Bone marrow (tissue), 2 donors: ENCODE results near the gene CPPED1.

Experiments used
- DNase-seq, 2 donors: peaks; one replicate each; lab custom pipeline; 2025; lab: John Stamatoyannopoulos, UW

The CPPED1 gene

DNA sequence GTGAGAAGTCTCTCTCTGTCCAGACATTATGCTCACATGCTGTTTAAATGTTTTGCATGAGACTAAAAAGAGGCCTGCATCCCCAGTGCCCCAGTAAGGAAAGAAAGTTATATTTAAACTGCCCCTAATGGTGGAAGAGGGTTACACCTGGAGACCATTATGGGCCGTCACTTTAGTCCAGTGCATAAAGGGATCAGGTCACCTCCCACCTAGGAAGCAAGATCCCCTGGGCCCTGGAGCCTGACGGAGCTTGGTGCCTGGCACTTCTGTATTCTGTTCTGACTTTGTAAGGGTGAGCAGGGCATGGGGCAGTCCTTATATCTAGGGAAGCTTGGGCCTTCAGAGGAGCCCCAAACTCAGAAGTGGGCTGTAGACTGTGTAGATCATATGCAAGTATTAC is 67.9 kb downstream of the CPPED1 start:
- no peak for DNase-seq

DNA sequence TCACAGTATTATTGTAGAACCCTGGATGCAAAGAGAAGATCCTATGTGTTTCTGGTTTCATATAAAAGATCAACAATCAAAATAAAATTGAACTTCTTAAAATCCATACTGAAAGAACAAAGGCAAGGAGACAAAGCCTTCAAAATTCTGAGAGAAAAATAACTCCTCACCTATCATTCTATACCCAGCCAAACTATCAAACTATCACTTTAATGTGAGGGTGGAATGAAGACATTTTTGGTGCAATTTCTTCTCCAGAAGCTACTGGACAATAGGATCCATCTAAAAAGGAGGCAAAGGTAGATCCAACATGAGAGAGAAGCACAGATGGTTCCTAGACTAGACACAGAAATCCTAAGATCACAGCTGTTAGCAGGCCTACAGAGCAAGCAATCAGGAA is 71.1 kb downstream of the CPPED1 start:
- DNase-seq: no peak

DNA sequence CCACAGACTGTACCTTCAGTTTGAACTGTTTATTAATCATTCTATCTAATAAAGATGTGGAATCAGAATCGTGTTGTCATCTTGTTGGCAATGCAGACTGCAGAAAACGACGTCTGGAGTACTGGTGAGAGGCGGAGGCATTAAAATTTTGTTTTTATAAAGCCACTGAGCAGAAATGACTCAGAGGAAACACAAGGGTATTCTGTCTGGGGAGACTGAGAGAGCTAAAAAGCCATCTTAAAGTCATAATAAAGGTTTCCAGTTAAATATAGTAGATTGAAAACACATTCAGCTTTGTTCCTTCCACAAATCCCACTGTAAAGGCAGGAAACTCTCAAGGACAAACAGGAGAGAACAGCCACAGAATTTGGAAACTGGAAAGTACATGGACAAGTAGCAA is 74.2 kb downstream of the CPPED1 start:
- no peak for DNase-seq

DNA sequence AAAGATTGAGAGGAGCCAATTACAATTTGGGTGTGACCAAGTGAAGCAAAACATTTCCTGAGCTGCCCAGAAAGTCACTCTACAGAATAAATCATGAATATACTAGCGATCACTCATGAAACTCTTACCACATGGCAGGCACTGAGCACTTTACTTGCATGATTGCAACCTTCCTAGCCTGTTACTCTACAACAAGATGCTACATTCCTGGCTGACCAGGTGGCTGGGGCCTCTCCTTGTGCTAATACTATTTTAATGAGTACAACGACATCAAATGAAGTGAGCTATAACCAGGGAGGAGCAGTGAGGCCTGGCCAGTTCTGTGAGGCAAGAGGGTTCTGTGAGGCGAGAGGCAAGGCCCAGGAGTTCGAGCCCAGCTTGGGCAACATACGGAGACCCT is 75.2 kb downstream of the CPPED1 start:
- DNase-seq: no peak

DNA sequence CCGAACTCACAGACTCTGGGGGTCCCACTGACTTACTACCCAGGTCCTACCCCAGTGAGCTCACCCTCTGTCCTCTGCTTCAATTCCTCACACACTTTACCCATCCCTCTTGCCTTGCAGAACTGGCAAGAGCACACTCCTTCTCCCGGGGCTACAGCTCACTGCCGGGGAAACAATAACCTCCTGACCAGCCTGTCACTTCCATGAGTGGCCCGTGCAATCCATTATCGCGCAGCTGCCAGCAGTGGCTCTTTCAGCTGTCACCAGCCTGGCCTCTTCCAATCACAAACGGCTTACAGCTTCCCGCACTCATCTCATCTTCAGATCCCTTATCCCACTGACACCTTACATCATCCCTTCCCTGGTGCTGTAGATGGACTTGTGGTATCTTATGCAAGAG is 79.5 kb downstream of the CPPED1 start:
- no peak for DNase-seq

DNA sequence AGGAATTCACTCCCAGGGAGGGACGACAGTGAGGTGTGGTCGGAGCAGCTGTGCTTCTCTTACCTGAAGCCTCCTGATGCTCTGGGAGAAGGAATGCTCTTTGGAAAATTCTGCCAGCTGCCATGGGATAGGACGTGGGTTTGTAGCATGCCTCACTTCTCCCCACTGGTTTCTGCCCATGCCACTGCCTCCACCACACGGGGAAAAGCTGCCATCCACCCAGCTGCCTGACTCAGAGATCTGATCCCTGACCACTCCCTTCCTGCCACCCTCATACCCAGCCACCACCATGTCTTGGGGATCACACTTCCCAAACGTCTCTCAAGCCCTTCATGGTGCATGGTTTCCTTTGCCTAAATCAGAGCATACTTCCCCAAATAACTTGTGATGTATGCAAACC is 80.0 kb downstream of the CPPED1 start:
- DNase-seq: no peak

DNA sequence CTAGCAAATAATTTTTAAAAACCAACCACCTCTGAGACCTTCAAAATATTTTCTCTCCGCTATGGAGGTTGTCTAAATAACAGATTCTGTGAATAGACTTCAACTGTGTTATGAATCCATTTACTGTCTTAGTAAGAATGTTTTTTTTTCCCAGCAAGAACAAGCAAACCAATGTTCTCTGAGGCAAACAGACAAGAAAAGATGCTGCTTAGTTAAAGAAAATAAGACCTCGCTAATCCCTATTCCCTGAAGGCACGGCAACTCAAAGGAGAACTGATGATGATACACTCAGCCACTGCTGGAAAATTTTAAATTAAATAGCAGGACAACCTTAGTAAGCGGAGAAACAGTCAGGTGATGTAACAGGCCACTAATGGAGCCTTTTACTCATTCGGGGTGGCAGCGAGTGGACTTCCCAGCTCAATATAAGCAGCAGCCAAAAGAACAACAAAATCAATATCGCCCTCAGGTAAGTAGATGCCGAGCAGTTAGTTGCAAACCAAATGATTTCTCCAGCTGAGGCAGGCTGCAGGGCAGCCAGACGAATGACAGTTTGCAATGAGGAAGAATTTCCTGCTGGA is 81.8 kb downstream of the CPPED1 start:
- no peak for DNase-seq

DNA sequence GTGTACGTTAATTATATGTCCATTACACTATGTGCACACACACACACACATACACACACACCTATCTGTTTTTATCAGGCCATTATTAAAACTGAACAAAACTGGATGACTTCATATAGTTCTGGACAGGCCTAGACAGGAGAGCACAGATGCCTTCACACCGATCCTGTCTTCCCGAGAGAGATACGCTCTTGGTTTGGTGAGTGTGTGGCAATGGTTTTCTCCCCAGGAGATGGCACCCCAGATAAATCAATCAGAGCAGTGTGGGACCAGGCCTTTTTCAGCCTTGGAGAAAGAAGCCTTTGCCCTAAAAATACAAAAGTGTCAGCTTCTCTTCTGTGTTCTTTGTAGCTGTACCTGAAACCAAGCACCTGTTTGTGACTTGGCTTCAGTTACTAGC is 83.7 kb downstream of the CPPED1 start:
- no peak for DNase-seq

DNA sequence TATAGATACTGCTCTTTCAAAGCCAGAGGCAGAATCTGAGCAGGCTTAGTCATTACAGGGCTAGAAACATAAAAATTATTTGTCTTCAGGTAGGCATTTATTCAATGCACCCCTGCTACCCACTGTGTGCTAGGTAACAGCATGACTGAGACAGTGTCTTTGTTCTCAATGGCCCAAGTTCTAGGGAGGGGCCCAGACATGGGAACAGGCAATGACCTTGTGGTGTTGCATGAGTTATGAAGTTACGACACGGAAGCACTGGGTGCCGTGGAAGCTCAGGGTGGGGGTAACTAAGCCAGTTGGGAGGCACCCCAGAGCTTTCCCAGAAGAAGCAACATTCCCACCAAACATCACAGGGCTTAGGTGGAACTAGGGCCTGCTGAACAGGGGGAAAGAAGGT is 87.0 kb downstream of the CPPED1 start:
- DNase-seq: no peak

DNA sequence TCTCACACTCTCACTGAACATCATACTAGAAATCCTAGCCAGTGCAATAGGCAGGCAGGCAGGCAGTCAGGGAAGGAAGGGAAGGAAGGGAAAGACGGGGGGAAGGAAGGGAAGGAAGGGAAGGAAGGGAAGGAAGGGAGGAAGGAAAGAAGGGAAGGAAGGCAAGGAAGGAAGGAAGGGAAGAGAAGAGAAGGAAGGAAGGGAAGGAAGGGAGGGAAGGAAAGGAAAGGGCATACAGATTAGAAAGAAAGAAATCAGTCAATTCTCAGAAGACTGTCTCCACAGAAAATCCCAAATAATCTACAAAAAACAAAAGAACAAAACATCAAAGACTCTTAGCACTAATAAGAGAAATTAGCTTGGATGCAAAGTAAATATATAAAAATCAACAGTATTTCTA is 93.9 kb downstream of the CPPED1 start:
- DNase-seq: no peak

DNA sequence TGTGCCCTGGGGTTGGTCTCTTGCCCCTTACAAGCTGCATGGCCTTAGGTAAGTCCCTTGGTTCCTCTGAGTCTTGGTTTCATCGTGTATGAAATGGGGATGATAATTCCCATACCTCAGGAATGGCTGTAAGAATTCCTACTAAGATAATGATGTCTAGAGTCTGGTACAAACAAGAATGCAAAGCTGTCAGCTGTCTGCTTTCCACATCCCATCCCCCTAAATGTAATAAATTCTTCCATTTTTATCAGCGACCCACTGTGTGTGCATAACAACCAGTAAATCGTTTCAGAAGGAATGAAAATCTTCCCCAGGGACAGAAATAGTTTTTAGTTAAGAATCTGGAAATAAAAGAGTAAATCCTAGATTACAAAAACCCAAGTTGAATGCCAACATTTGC is 95.4 kb downstream of the CPPED1 start:
- DNase-seq: no peak

DNA sequence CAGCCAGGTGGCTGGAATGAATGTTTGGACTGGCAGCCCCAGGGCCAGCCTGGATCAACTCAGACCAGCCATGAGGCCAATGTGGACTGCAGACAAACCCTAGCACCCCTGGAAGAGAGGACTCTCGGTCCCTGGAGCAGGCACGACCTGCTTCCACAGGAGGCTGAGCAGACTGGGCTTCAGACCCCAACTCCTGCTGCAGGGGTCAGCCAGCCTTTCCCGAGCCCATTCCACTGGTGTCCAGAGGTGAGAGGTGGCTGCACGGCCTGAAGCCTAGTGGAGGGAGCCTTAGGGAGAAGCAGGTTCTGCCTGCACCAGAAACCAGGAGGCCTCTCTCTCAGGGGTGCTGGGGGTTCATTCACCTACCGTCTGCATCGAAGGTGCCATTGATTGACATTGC is 97.1 kb downstream of the CPPED1 start:
- no peak for DNase-seq

DNA sequence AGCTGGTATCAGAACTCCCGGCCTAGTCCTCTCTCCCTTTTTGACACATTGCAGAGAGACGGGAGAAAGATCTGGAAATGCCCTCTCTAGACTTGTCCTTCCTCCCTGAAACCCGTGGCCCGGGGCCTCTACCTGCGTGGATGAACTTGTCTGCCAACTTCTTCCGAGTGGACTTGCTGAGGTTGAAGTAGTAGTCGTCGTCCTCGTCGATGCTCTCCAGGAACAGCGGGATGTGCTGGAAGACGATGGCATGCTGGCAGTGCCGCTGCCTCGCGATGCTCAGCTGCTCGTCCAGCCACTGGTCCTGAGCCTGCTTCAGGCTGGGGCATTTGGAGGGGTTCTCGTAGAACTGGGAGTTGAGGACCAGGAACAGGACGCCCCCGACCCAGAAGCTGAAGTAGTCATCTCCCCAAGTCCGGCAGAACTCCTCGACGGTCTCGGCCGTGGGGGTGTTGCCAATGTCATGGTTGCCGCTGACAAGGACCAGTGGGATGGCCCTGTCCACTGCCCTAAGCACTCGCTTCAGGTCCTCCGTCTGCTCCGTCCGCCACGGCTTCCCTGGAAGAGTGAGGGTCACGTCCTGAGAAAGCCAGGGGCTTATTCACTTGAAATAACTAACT is 99.1 kb downstream of the CPPED1 start:
- DNase-seq: no peak

DNA sequence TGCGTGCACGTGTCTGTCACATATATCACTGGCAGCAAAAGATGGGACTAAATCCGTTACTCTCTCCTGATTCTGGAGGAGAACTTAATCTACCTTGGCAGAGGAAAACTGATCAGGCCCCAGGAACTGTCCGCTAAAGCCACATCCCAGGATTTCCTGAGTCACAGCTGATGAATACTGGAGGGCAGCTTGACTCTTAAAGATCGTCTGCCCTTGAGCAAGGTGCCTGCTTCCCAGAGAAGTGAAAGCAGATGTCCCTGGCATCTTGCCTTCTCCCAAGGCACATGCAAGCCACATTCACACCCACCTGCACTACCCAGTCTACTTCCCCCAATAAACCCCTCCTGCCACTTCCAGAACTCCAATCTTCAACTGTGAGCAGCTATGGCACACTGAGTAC is 99.8 kb downstream of the CPPED1 start:
- no peak for DNase-seq

DNA sequence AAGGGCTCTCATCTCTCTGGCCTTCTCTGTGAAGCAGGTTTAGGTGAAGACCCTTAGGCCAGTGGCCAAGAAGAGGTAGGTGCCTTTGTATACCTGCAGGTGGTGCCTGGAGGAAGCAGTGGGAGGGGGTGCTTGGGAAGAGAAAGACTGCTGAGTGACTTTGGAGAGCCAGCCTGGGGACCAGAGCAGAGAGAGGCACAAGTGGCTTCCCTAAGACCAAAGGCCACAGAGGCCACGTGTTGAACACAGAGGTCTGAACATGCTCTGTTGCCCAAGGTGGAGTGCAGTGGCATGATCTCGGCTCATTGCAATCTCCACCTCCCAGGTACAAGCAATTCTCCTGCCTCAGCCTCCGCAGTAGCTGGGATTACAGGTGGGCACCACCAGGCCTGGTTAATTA is 103.5 kb downstream of the CPPED1 start:
- no peak for DNase-seq

DNA sequence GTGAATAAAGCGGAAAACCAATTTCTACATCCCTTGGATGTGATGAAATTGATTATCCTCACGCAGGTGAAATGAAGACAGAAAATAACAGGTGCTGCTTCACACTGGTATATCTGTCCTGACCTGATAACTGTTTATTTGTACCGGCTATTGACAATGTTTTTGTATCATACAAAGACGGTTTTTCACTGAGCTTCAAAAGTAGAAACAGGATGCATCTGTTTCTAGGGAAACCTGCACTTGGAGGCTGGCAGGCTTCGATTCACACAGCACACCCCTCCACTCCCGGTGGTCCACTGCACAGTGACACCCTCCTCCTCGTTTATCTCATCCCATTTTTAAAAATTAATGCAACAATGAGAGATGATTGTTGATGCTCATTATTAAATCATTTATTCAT is 104.5 kb downstream of the CPPED1 start:
- no peak for DNase-seq

DNA sequence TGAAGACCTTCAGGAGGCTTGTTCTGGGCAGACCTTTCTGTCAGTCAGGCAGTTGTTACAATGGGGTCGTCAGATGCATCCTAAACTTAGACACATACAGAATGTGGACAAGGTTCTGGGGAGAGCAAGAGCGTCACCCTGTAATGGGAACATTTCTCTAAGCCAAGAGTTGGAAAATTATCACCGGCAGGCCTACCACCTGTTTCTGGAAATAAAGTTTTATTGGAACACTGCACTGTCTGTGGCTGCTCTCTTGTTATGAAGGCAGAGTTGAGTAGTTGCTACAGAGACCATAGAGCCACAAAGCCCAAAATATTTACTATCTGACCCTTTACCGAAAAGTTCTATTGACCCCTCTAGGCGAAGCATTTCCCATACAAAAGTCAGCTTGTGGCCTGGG is 106.2 kb downstream of the CPPED1 start:
- DNase-seq: no peak

DNA sequence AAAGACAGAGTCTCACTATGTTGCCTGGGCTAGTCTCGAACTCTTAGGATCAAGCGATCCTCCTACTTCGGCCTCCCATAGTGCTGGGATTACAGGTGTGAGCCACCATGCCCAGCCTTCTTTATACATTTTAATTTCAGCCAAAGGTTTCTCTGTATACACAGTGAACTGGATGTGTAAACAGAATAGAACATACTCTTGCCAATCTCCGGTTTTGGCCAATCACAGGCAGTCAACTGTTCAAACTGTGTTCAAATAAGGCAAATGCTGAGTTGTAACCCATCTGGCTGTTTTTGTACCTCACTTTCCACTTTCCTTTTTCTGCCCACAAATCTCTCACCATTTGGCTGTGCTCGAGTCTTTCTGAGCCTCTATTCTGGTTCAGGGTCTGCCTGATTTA is 108.2 kb downstream of the CPPED1 start:
- DNase-seq: no peak

DNA sequence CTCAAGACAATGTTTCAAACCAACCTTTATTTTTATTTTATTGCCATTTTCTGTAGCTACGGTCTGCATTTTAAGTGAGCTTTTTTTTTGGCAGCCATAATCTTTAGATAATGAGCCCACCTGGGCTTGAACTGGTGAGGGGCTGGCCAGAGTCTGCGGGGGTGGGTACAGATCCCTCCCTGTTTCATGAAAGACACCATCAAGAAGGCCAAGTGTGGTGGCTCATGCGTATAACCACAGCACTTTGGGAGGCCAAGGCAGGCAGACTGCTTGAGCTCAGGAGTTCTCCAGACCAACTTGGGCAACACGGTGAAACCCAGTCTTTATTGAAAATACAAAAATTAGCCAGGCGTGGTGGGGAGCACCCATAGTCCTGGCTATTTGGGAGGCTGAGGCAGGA is 113.7 kb downstream of the CPPED1 start:
- no peak for DNase-seq

DNA sequence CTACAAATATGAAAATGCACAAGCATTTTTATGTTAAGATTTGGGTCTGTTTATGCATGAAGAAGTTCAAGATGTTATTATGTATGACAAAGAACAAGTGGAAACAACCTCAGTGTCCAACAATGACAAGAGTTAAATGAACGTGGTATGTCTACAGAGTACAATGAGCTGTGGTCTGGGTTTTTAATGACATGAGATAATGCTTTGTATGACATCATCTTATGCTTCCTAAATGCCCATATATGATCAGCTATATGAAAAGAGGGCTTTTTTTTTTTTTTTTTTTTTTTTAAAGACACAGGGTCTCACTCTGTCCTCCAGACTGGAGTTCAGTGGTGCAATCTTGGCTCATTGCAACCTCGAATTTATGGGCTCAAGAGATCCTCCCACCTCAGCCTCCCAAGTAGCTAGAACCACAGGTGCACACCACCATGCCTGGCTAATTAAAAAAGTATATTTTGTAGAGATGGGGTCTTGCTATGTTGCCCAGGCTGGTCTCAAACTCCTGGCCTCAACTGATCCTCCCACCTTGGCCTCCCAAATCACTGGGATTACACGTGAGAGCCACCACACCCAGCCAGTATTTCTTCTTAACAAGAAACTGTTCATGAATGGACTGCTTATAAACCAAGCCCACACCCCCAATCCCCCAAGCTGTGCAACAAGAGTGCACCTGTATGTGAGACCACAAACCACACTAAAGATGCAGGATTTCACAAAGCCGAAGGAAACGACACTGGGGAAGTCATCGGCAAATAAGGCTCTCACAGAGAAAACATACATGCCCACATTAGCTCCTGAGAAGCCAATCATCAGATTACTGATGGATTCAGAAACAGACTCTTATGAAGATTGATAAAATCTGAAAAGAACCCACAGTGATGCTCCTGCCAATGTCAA is 114.5 kb downstream of the CPPED1 start:
- DNase-seq: no peak

DNA sequence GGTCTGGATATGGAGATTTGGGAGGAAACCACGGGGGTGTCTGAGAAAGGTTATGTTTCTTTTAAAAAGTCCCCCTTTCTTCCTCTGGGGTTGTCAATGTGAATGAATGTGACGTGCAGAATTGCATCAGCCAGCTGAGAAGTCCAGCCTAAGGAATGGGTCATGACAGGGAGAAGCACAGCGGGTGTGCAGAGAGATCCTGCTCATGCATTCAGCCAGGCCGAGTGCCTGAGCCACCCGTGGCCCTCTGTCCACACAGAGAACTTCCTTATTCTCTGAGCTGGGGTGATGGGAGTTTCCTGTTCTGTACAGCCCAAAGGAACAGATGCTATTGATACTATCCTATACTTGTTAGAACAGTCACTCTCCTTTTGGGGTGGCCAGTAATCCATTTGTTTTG is 117.9 kb downstream of the CPPED1 start:
- no peak for DNase-seq

DNA sequence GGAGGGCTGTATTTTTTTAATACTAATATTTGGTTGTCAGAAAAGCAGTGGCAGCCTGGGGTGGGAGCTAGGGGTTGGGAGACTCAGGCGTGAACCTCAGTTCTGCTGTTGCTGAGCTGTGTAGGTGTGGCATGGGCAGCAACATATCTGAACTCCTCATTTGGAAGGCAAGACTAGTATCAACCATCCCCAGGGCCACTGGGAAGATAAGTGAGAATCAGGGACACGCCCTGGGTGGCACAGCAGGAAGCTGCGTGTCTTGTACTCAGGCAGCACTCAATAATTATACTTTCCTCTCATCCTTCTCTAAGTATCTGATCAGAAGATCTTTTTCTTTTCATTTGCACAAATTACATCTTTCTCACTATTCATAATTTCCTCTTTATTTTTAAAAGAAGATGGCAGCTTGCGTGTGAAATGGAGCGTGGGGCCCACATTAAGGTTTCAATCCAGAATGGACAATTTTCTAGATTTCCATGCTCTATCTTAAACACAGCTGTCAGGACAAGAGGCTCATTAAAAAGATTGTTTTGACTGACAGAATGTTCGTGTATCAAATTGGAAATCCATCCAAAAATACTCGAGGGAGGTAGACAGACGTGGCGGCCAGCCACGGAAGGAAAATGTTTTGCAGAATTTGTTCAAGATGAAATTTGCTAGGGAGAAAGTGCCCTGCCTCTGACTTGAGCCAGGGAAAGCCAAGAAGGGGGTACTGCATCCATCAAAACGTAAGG is 121.1 kb downstream of the CPPED1 start:
- no peak for DNase-seq

DNA sequence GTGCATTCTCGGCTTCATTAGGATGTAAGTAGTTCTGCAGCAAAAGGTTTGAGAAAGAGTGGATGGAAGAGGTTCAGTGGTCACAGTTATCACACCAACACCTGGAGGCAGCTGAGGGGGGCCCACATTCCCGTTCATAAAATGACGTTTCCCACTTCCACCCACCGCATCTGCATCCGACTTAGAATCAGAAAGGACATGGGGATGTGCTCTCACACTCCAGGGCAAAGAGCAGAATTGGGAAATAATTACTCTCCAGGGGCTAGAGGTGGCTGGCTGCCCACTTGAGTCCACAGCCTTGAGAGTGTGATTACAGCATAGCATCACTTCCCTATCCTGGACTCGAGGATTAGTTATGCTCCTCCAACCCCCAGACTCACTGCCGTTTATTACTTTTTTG is 122.0 kb downstream of the CPPED1 start:
- no peak for DNase-seq
